Sigmoid colon (tissue), 7 donors: ENCODE results near the gene NIPA2. TPM values are rescaled to one million over a fixed set of nuclear protein-coding genes. Genes with fewer than 3 reads are reported as not detected.

Experiments used
- DNase-seq: peaks from one replicate; pipeline ENCODE4 v3.0.0-alpha.2; 2019
- H3K27ac ChIP-seq, 4 donors: fragments of 200-600 bp; sonication (generic); one replicate each; pipeline ENCODE4 v1.5.1; 2016 to 2019; ENCODE audit warnings: mild to moderate bottlenecking in 1 of 4
- H3K27me3 ChIP-seq, 3 donors: fragments of 200-600 bp; sonication (generic); one replicate each; pipeline ENCODE4 v1.5.1; 2019; ENCODE audit warnings: mild to moderate bottlenecking in 1 of 3
- H3K36me3 ChIP-seq, 4 donors: fragments of 200-600 bp; sonication (generic); one replicate each; pipeline ENCODE4 v1.5.1; 2016 to 2019
- H3K4me1 ChIP-seq, 4 donors: fragments of 200-600 bp; sonication (generic); one replicate each; pipeline ENCODE4 v1.5.1; 2017 to 2019
- H3K4me3 ChIP-seq, 4 donors: fragments of 200-600 bp; sonication (generic); one replicate each; pipeline ENCODE4 v1.5.1; 2017 to 2019; ENCODE audit warnings: mild to moderate bottlenecking in 2 of 4, moderate library complexity in 1 of 4
- H3K9me3 ChIP-seq, 4 donors: fragments of 200-600 bp in 3 of 4; sonication (generic) in 3 of 4; one replicate each; pipeline versions ENCODE4 v1.5.1 to v1.6.1; 2013 to 2019
- CTCF ChIP-seq, 4 experiments: fragments of 450-650 bp in 3 of 4; fragments of 200-600 bp in 1 of 4; IDR thresholded peaks; one replicate each; pipeline ENCODE4 v1.5.1; 2016 to 2019; ENCODE audit warnings: antibody characterized with exemption in 4 of 4, mild to moderate bottlenecking in 3 of 4, moderate library complexity in 2 of 4
- EP300 ChIP-seq, 4 donors: sonication (generic); formaldehyde crosslinking; IDR thresholded peaks; one replicate each; pipeline ENCODE4 v1.6.1; 2017; ENCODE audit warnings: antibody characterized with exemption in 4 of 4
- POLR2A ChIP-seq, 2 donors: fragments of 450-650 bp; IDR thresholded peaks; one replicate each; pipeline ENCODE4 v1.6.1; 2016; ENCODE audit warnings: antibody characterized with exemption in 2 of 2, mild to moderate bottlenecking in 2 of 2, moderate library complexity in 2 of 2
- POLR2AphosphoS5 ChIP-seq, 4 donors: sonication (generic); formaldehyde crosslinking; IDR thresholded peaks; one replicate each; pipeline ENCODE4 v1.6.1; 2017; ENCODE audit warnings: antibody characterized with exemption in 4 of 4
- WGBS, 2 donors: extraction: QIAGEN DNeasy Blood & Tissue Kit; methylation state at CpG; one replicate each; pipeline ENCODE4 v1.1.7; 2013; 5-methylcytosine and 5-hydroxymethylcytosine counted together
- intact Hi-C: fragments of 100-400 bp; cut with DNase I; formaldehyde crosslinking; loops from one replicate; pipeline ENCODE4 v1.15.1; 2023
- polyA plus RNA-seq, 3 donors: library from polyadenylated mRNA; stranded (reverse); fragments of 200-250 nt; gene quantifications; one replicate each; pipeline ENCODE4 v1.2.3, GENCODE V29; 2013
- total RNA-seq, 4 donors: library from RNA; depleted of rRNA; stranded (reverse); fragments of >200 nt; gene quantifications; one replicate each; pipeline ENCODE4 v1.1.0, GENCODE V29; 2016
- donor health status: healthy with polysubstance abuse.
- donor health status: Bipolar disorder and iron deficiency.
- donor health status: healthy.

Gene NIPA2
- total and polyA plus RNA-seq, 7 donors = 15.0 to 47.1 (median 25.5) TPM

- Histone ChIP-seq H3K27me3 (no peaks in the 10 kb centered on the region), H3K36me3 (peaks cover 8 to 64% (median 29%) of the 10 kb centered on the region in 4 donors), H3K4me3 (no peak overlapping the region), H3K4me1 (no peaks in the 10 kb centered on the region), H3K27ac (no peak overlapping the region), H3K9me3 (no peaks in the 10 kb centered on the region)
- no peak for TF ChIP-seq POLR2A (IDR thresholded peaks at IDR 0.05)
- no peak for TF ChIP-seq CTCF (IDR thresholded peaks at IDR 0.05)
- TF ChIP-seq POLR2AphosphoS5 (IDR thresholded peaks at IDR 0.05) = no peak
- no peak for TF ChIP-seq EP300 (IDR thresholded peaks at IDR 0.05)
- intact Hi-C loops = no loop called here
- 94 to 96% methylated on average over 29 of the region's 29 CpGs for WGBS, 2 donors
- no peak for DNase-seq
Observed at GRCh38 chr15:22823495-22824128, 14.9 kb upstream of the NIPA2 start.

GRCh38 chr15:22827125-22827524 is 11.3 kb upstream of the NIPA2 start:
- TF ChIP-seq POLR2A (IDR thresholded peaks at IDR 0.05) = no peak
- no peak for TF ChIP-seq EP300 (IDR thresholded peaks at IDR 0.05)
- no peak for TF ChIP-seq CTCF (IDR thresholded peaks at IDR 0.05)
- TF ChIP-seq POLR2AphosphoS5 (IDR thresholded peaks at IDR 0.05) = no peak
- intact Hi-C loops = no loop called here
- 74 to 93% methylated on average over 1 of the region's 1 CpG for WGBS, 2 donors

DNA sequence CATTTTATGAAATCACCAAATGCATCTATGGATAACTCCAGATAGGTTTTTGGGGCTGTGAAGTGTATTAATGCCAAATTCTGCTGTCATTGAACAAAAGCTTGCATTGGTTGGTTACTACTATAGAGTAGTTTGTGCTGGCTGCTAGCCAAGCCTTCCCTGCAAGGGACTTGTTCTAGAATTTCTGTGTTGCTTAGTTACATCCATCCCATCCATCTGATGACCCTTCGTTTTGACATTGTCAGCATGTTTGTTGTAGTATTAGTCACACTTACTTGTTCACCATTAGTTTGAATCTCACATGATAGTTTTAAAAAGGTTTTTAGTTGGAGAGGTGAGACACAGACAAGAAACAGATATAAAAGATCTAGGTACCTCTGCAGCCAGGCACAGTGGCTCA is 7.0 kb upstream of the NIPA2 start:
- H3K27ac ChIP-seq = no peak overlapping the region
- 81% methylated on average over 1 of the region's 1 CpG for WGBS, 2 donors
- DNase-seq = no peak
- intact Hi-C loops = no loop called here
- H3K36me3 ChIP-seq = peaks cover 0 to 12% (median 0%) of the 10 kb centered on the region in 4 donors
- no peaks in the 10 kb centered on the region for H3K9me3 ChIP-seq
- TF ChIP-seq EP300 (IDR thresholded peaks at IDR 0.05) (no peak), POLR2A (IDR thresholded peaks at IDR 0.05) (no peak), POLR2AphosphoS5 (IDR thresholded peaks at IDR 0.05) (no peak), CTCF (IDR thresholded peaks at IDR 0.05) (no peak)
- no peak overlapping the region for H3K4me3 ChIP-seq
- no peaks in the 10 kb centered on the region for H3K27me3 ChIP-seq
- H3K4me1 ChIP-seq = no peaks in the 10 kb centered on the region

More at GRCh38 chr15:22827125-22827524, 11.3 kb upstream of the NIPA2 start:
- Histone ChIP-seq H3K4me3 (no peak overlapping the region), H3K36me3 (peaks cover 4 to 43% (median 19%) of the 10 kb centered on the region in 4 donors), H3K4me1 (no peaks in the 10 kb centered on the region), H3K27me3 (no peaks in the 10 kb centered on the region), H3K9me3 (no peaks in the 10 kb centered on the region), H3K27ac (no peak overlapping the region)
- DNase-seq = no peak

DNA sequence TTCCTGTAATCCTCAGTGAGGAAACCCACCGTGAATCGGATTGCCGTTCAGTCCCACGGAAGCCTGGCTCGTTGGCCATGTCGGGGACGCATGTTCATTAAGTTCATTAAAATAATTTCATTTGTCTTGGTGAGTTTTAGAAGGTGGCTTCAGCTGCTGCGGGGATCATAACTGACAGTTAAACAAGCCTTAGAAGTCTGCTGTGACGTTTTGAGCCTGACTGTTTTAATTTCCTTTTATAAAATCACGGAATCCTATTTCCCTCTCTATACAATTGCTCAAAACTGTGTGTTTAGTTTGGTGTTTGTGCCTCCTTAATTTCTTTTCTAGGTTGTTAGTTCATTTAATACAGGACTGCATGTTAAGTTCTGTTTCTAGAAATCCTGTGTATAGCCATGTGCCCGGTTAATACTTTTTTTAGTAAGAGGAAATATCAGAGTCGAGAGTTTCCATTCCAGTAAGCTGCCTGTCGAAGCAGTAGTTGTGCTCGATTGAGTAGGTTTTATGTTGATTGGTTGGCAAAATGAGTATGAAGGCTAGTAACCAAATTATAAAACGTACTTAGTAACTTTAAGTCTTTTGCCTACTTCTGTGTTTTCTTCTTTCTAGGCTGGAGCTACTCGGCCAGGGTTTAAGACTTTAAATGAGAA is 705 bp downstream of the NIPA2 start:
- intact Hi-C loops = loop anchor here (2.0 to 5.0 kb wide), 4 partner anchors 108 to 200 kb away; partner anchors contain the start of gene TUBGCP5
- Histone ChIP-seq H3K36me3 (no peaks in the 10 kb centered on the region), H3K4me3 (peak overlapping the region; percentile 59 to 86 (median 70)), H3K9me3 (no peaks in the 10 kb centered on the region), H3K4me1 (peaks cover 0 to 27% (median 20%) of the 10 kb centered on the region in 4 donors), H3K27ac (peak overlapping the region; percentile 86 to 97 (median 94)), H3K27me3 (no peaks in the 10 kb centered on the region)
- no peak for TF ChIP-seq CTCF (IDR thresholded peaks at IDR 0.05)
- TF ChIP-seq POLR2AphosphoS5 (IDR thresholded peaks at IDR 0.05) = no peak
- TF ChIP-seq POLR2A (IDR thresholded peaks at IDR 0.05) = no peak
- TF ChIP-seq EP300 (IDR thresholded peaks at IDR 0.05) = no peak
- 0% methylated on average over 16 of the region's 16 CpGs for WGBS, 2 donors
- no peak for DNase-seq
